RWPE2 (cell line): ENCODE results near the gene PRDM16.

Experiments
- ATAC-seq: fragments of 200-7000 bp; cut with Tn5 transposase; 3 replicates; pipeline ENCODE4 v1.9.1; 2021; ENCODE audit warnings: low read depth
- DNase-seq: peaks from one replicate; pipeline ENCODE4 v3.0.0-alpha.2; 2020; ENCODE audit warnings: low spot score
- H3K27ac ChIP-seq: fragments of 450-650 bp; 2 replicates; pipeline ENCODE4 v1.5.1; 2017; ENCODE audit warnings: mild to moderate bottlenecking; ENCODE audit not compliant: poor library complexity, severe bottlenecking
- H3K27me3 ChIP-seq: fragments of 250-450 bp; sonication (Bioruptor Pico); 2 replicates; pipeline ENCODE4 v1.5.1; 2021; ENCODE audit warnings: mild to moderate bottlenecking, moderate library complexity; ENCODE audit not compliant: insufficient read depth, poor library complexity, severe bottlenecking
- H3K36me3 ChIP-seq: fragments of 250-450 bp; sonication (Bioruptor Pico); 2 replicates; pipeline ENCODE4 v1.5.1; 2020; ENCODE audit warnings: low read depth, mild to moderate bottlenecking, moderate library complexity
- H3K4me1 ChIP-seq: fragments of 250-450 bp; sonication (Bioruptor Pico); 2 replicates; pipeline ENCODE4 v1.5.1; 2021; ENCODE audit warnings: mild to moderate bottlenecking, moderate library complexity; ENCODE audit not compliant: insufficient read depth, poor library complexity, severe bottlenecking
- H3K4me3 ChIP-seq: fragments of 250-450 bp; sonication (Bioruptor Pico); 2 replicates; pipeline ENCODE4 v1.5.1; 2021; ENCODE audit warnings: mild to moderate bottlenecking, moderate library complexity; ENCODE audit not compliant: severe bottlenecking
- H3K9me3 ChIP-seq: fragments of 250-450 bp; sonication (Bioruptor Pico); 2 replicates; pipeline ENCODE4 v1.5.1; 2021; ENCODE audit warnings: mild to moderate bottlenecking, moderate library complexity; ENCODE audit not compliant: severe bottlenecking
- TF ChIP-seq, protein P1 (sequence below): fragments of 450-650 bp; IDR thresholded peaks from one replicate; pipeline ENCODE4 v1.5.1; 2017; ENCODE audit warnings: mild to moderate bottlenecking, moderate library complexity; ENCODE audit not compliant: poor library complexity, severe bottlenecking

Gene PRDM16

GRCh38 chr1:3450202-3450863 lies 381.3 kb downstream of the PRDM16 start:
- H3K4me3 ChIP-seq, result no peak overlapping the region
- ATAC-seq, result no peak
- no peaks in the 10 kb centered on the region for H3K27me3 ChIP-seq
- H3K9me3 ChIP-seq, result no peaks in the 10 kb centered on the region
- no peaks in the 10 kb centered on the region for H3K36me3 ChIP-seq
- TF ChIP-seq, protein P1, sequence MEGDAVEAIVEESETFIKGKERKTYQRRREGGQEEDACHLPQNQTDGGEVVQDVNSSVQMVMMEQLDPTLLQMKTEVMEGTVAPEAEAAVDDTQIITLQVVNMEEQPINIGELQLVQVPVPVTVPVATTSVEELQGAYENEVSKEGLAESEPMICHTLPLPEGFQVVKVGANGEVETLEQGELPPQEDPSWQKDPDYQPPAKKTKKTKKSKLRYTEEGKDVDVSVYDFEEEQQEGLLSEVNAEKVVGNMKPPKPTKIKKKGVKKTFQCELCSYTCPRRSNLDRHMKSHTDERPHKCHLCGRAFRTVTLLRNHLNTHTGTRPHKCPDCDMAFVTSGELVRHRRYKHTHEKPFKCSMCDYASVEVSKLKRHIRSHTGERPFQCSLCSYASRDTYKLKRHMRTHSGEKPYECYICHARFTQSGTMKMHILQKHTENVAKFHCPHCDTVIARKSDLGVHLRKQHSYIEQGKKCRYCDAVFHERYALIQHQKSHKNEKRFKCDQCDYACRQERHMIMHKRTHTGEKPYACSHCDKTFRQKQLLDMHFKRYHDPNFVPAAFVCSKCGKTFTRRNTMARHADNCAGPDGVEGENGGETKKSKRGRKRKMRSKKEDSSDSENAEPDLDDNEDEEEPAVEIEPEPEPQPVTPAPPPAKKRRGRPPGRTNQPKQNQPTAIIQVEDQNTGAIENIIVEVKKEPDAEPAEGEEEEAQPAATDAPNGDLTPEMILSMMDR, result no peak
- peaks cover 8% of the 10 kb centered on the region for H3K4me1 ChIP-seq
- DNase-seq, result no peak
- no peak overlapping the region for H3K27ac ChIP-seq

DNA sequence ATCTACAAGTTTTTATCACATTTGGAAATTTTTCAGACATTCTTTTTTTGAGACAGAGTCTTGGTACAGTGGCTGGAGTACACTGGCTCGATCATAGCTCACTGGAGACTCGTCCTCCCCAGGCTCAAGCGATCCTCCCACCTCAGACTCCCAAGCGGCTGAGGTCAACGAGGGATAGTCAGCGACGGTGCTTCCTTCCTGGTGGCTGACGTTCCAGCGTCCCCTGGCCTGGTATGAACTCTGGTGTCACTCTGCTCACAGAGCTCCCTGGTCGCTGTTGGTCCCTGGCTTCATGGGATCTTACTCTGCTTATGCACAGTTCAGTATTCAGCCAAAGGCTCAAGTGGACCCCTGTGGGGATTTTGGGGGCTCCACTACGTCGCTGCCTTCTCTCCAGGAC lies 382.0 kb downstream of the PRDM16 start:
- ATAC-seq (no peak), DNase-seq (no peak)
- Histone ChIP-seq H3K4me1 (peaks cover 8% of the 10 kb centered on the region), H3K9me3 (no peaks in the 10 kb centered on the region), H3K27ac (no peak overlapping the region), H3K27me3 (no peaks in the 10 kb centered on the region), H3K4me3 (no peak overlapping the region), H3K36me3 (no peaks in the 10 kb centered on the region)
- TF ChIP-seq, protein P1, result no peak

DNA sequence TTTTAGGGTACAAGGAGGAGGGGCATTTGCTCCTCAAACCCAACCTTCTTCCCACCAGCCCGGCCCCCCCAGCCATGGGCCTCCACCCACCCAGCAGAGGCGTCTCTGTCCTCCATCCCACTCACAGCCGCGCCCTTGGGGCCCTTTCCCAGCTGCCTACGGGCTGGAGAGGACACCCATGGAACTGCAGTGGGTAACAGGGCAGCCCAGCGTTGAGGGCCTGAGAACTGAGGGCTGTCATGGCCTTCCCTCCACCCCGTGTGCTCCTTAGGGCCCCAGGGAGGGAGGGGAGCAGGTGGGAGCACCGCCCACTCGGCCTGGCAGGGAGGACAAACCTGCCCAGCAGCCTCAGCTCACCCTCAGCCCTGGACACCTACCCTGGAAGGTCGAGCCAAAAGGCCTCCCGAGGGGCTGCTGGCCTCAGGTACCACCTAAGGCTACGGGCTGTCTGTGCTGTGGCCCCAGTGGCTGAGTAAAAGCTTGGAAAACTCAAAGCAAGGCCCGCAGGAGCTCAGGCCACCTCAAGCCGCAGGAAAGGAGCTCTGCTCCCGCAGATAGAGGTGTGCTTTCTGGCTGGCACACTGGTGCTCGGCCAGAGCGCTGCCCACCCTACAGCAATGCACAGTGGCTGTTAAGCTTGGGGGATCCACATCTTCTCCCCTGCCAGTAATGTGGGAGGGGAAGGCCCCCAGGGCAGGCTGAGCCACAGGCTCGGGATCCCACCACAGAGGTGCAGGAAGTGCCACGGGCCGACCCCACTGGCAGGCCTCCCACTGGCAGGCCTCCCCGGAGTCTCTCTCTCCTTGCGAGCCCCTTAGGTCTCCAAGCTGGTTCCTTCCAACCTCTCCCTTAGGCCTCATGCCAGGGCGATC lies 383.2 kb downstream of the PRDM16 start:
- Histone ChIP-seq H3K9me3 (no peaks in the 10 kb centered on the region), H3K4me3 (no peak overlapping the region), H3K36me3 (no peaks in the 10 kb centered on the region), H3K4me1 (peaks cover 8% of the 10 kb centered on the region), H3K27ac (no peak overlapping the region), H3K27me3 (no peaks in the 10 kb centered on the region)
- TF ChIP-seq, protein P1, result no peak
- ATAC-seq (no peak), DNase-seq (no peak)

GRCh38 chr1:3452866-3453175 lies 383.8 kb downstream of the PRDM16 start:
- Histone ChIP-seq H3K27ac (no peak overlapping the region), H3K36me3 (no peaks in the 10 kb centered on the region), H3K4me1 (peaks cover 8% of the 10 kb centered on the region), H3K4me3 (no peak overlapping the region), H3K9me3 (no peaks in the 10 kb centered on the region), H3K27me3 (no peaks in the 10 kb centered on the region)
- DNase-seq, result no peak
- no peak for ATAC-seq
- TF ChIP-seq, protein P1, result no peak

- ATAC-seq (peak; percentile 70), DNase-seq (no peak)
- Histone ChIP-seq H3K27ac (peak overlapping the region; percentile 51), H3K36me3 (no peaks in the 10 kb centered on the region), H3K4me1 (peaks cover 8% of the 10 kb centered on the region), H3K27me3 (no peaks in the 10 kb centered on the region), H3K9me3 (no peaks in the 10 kb centered on the region), H3K4me3 (no peak overlapping the region)
- TF ChIP-seq, protein P1, result peak; percentile 90
Measured at GRCh38 chr1:3453203-3453761, 384.3 kb downstream of the PRDM16 start.
